ENCODE data around the gene PUS7. TPM values are rescaled to one million over a fixed set of nuclear protein-coding genes. Genes with fewer than 3 reads are reported as not detected.
"Not testable (repeated sequence)": the region's sequence is repeated elsewhere in the genome, so short reads cannot be mapped to it uniquely, and the experiment has no call there.

The PUS7 gene
- total RNA-seq, 1 donor from 2014 or later = 9.8 TPM

DNA sequence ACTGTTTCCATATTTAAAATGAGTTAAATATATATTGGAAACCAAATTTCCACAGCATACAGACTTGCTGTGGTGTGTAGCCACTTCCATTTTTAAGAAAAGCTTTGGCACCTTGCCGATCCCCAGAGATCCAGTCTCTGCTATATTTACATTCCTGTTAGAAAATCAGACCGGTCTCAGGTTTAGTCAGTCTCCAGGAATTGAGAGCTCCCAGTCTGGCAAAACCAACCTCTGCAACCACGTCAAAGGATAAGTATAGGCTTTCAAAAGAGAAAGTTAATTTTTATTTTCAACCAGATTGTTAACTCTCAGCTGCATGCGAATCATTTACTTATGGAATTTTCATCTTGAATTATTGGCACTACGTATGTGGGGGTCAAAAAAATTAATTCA lies 28.2 kb downstream of the PUS7 start:
- peak; percentile 48 for DNase-seq

DNA sequence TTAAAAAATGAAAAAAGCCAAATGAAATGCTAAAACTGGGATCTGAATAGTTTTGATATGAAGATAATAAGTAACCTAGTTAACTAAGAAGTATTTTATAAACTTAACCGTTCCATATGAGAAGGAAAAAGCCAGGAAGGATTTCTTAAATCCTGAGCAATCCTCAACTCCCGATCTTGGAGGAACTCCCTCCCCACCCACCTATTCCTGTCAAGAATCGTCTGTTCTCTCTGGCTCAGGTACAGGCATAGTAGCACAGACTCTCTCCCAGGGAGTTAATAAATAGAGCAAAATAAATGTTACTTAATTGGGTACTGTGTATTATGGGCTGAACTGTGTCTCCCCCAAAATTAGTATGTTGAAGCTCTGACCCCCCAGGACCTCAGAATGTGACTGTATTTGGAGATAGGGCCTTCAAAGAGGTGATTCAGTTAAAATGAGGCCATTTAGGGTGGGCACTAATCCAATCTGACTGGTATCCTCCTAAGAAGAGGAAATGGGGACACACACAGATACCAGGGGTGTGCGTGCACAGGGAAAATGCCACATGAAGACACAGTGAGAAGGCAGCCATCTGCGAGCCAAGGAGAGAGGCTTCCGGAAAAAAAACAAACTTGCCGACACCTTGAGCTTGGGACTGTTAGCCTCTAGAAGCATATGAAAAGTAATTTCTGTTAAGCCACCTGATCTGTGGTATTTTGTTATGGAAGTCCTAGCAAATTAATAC lies 28.7 kb downstream of the PUS7 start:
- no peak for DNase-seq

DNA sequence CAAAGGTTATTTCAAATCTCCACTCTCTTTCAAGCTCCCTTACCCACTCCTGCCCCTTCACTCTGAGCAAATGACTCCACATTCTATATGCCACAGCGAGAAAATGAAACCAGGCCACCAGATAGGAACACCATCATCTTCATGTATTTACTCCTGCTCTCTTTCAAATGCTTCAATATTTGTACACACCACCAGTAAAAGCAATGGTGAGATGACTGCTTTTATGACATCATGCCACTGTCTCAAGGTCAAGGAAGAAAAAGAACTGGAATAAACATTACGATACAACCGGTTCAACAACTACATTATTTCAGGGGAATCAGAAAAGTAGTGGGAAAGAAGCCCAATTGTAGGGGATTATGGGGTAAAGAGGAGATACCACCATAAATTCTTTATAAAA lies 32.7 kb downstream of the PUS7 start:
- DNase-seq = no peak

DNA sequence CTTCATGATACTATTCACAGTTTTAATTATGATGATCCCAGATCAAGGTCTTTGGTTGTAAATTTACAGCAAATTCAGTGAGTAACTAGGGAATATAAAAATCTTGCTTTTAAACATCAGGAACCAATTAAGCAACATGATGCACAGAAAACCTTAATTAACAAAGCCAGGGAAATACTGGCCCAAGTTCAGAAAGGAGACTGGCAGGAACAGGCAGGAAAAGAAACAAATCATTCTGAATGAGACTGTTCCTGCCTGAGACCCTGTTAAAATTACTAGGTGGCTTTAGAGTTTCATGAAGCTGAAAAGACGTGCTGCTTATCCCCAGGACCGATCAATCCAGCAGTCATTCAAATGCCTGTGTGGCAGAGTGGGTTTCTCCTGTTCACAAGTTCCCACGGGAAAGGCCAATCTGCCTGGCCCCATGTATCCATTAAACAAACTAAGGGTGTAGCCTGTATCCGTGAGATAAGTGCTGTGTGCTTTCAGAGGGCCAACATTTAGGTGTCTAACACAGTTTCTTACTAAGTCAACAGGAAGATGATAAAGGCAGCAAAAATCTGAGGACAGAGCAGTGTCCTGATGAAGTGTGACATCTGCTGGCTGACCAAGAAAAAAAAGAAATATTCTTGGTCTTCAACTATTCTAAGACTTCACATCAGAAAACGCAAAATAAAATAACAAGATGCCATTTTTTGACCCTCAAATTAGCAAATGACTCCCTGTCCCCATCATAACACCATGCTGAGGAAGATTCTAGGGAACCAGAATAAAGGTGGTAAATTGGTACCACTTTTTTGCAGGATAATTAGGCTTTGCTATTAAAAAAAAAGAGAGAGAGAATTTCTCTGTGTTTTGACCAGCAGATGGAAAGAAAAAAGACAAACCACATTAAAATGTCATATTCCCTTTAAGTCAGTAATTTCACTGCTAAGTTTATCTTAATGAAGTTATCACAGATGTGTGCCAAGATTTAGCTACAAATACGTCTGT lies 34.2 kb downstream of the PUS7 start:
- DNase-seq = peak; percentile 64

DNA sequence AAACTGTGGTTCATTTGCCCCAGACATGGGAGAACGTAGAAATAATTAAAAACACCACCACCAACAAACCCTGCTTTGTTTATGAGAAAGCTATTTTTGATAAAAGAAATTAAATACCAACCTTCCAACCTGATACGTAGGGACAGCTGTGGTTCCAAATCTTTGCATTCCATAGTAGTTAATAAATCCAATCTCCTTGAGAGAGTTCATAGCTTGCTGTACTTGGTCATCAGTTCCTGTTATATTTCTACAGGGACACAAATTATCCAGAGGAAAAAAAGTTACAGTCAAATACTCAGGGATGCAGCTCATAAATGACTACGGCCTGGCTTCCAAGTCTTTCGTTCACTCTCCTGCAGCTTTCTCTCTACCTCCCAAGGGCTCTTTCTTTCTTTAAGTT lies 41.1 kb downstream of the PUS7 start:
- DNase-seq = no peak

DNA sequence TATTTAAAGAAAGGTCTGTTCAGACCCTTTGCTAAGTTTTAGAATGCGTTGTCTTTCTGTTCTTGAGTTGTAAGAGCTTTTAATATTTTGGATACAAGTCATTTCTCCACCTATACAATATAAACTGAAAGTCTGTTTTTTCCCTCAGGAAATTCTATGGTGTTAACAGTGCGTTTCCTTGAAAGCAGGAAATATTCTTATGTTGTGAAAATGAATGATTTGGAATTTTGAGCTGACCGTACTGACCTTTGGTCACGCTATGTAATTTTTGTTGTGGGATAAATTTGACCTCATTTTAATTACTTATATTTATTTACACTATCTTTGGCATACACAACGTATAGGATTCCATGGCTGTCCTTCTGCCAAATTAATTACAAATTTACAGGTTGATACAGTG lies 43.5 kb downstream of the PUS7 start:
- no peak for DNase-seq

DNA sequence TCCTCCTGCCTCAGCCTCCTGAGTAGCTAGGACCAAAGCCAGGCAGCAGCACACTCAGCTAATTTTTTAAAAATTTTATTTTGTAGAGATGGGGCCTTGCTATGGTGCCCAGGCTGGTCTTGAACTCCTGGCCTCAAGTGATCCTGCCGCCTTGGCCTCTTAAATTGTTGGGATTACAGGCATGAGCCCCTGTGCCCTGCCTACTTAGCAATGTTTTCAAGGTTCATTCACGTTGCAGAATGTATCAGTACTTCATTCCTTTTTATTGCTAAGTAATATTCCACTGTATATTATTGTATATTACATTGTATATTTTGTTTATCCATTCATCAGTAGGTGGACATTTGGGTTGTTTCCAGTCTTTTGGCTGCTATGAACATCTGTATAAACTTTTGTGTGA lies 44.2 kb downstream of the PUS7 start:
- DNase-seq = no peak

DNA sequence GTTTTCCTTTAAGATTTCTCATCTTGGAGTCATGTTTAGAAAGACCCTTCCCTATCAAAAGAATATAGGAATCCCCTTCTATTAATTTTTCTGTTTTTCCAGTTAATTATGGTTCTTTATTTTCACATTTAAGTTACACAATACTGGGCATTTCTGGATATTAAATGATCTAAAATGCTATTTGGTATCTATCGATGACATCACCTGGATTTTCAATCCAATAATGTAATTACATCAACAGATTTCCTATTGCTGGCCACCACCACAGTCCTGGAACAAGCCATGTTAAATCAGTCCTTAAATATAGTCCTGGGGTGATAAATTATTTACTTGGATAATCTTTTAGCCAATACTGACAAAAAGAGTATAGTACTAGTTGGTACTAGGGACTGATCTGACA lies 48.0 kb downstream of the PUS7 start:
- no peak for DNase-seq

DNA sequence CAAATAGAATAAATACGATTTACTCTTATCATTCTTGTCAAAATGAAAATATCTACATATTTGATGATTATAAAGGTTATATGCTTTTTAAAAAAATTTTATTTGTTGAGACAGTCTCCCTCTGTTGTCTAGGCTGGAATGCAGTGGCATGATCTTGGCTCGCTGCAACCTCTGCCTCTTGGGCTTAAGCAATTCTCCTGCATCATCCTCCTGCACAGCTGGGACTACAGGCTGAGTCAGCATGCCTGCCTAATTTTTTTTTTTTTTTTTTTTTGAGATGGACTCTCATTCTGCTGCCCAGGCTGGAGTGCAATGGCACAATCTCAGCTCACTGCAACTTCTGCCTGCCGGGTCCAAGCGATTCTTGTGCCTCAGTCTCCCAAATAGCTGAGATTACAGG lies 48.9 kb downstream of the PUS7 start:
- peak; percentile 20 for DNase-seq

DNA sequence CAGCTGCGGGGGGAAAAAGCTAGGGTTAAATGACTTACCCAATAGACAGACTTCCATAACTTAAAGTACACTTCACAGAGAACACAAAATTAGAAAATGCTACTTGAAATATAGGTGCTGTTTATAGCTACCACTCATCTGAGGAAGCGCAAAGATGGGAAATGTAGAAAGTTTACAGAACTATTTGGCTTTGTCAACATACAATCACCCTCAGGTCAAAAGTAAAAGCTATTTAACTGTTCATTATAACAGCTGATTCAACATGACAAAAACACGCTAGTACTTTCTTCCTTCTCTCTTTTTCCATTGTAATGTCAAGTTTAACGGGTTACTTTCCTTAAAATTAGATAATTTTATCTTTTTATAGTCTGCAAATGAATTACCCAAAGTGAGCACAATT lies 51.2 kb downstream of the PUS7 start:
- DNase-seq = no peak

DNA sequence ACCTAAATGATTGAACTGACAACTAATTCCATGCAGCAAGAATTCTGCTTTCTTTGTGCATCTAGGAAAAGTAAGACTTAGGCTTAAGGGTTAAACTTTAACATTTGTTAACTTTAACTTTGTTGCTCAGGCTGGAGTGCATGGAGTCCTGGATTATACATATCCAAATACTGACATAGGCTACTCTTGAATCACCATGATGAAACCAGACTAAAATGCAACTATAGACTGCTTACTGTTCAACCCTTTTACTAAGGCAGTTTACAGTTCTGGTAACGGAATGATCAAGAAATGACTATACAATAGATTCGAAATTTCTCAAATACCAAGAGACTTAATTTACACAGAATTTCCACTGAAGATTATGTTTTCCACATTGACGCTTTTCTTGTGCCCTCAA lies 52.0 kb downstream of the PUS7 start:
- DNase-seq = no peak

DNA sequence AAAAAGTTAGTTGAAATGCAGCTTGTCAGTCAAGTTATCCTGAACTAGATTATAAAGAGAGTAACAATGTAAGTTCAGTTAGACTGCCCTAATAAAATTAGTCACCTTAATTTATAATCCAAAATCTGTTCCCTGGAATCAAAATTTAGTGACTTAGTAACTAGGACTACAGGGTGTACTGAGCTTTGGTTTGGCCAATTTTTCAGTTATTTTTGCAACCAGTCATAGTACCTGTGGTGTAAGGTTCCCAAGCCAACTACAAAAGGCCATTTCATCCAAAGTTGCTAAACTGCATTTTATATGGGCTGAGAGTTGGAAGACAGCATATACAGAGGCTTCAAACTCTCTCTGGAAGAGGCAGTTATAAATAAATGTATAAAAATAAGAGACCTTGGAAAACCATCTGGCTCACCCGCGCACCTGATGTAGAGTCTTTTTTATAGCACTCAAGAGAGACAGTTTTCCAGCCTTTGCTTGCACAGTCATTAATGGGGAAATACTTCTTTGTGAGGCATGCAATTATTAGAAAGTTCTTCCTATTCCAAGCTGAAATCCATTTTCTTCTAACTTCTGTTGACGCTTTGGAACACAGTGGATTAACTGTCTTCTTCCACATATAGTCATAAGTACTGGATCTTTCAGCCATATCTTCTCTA lies 59.2 kb downstream of the PUS7 start:
- DNase-seq = no peak

DNA sequence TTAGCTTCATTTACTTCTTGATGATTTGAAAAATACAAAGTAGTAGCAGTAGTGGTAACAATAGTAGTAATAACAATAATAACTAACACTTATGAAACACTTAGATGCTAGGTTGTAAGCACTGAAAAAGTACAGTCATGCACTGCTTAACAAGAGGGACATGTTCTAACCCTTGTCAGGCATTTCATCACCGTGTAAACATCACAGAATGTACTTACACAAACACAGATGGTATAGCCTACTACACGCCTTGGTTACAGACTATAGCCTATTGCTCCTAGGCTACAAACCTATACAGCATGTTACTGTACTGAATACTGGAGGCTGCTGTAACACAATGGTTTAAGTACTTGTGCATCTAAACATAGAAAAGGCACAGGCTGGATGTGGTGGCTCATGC lies 60.6 kb downstream of the PUS7 start:
- DNase-seq = peak; percentile 39

DNA sequence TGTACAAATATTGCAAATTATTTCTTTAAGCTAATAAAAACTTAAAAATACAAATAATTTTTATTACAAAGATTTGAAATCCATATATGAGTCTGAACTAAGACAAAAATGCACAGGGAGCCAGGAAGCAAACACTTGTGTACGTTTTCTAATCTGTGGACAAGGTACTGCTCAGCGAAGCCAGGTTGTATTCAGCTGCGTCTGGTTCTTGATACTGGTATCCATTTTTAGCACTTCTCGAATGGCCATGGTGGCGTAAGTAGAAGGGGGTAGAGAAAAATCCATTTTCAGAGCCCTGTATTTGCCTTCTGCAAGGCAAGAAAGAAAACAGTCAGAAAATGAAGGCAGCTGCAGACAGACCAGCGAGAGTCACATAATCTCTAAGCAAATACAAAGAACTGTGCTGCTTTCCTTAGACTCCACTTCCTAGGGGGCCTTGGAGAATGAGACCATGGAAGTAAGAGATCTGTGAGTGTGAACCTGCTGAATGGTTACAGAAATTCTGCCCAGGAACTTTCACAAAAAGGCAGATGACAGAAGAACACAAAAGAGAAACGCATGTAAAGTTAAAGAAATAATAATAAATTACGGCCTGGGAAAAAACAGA lies 64.3 kb downstream of the PUS7 start:
- DNase-seq = no peak

DNA sequence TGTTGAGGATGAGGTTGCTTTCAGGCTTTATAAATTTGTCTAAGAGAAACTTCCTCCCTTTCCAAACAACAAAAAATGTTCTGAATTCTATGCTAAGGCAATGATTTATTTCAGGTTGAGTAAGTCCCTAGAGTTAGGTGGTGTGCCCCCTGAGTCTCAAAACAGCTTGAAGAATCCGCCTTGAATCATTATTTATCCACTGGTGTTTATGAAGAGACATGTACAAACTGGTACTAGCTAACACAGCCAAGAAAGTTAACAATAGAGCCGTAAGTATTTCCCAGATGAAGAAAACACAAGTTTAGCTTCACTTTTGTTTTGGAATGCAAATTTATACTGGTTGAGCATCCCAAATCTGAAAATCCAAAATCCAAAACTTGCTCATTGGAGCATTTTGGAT lies 67.2 kb downstream of the PUS7 start:
- DNase-seq = peak; percentile 42

DNA sequence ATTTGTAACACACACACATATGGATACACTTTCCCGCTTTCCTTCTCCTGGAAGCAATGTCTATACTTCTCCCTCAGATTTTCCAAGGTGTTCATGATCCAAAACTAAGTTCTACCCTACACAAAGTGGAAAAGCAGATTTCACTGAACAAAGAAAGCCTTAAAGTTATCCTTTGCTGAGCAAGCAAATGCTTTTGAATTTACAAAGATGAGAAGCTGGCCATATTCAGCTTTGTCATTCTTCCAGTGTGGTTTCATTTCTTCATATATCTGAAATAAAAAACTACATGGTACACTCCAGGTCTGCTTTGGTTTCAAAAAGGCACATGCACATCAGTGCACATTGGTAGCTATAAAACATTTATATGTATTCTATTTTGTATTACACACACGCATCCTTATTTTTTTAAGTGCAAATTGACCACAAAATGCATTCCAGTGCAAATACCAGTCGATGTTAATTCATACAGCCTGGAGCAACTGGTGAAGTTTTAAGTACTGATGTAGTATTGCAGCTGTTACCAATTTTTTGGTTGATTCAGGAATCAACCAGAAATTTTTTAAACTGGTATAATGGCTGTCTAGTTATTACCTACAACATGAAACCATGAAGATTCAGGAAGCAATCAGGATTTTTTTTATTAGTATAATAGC lies 67.8 kb downstream of the PUS7 start:
- peak; percentile 66 for DNase-seq

DNA sequence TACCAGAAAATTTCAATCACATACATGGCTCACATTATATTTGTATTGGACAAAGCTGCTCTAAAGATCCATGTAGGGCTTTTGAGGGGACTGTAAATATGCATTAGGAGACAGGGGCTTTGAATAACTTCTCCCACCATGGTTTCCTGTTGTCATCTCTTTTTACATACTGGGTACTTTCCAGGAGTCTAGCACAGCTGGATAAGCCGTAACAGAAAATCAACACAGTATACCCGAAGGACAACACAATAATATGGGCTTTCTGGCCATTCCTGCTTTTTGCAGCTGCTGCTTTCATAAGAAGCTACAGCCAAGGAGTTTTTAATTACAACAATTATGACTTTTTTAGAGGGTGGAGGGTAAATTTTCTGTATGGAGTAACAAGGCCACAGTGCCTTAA lies 70.0 kb downstream of the PUS7 start:
- peak; percentile 93 for DNase-seq

DNA sequence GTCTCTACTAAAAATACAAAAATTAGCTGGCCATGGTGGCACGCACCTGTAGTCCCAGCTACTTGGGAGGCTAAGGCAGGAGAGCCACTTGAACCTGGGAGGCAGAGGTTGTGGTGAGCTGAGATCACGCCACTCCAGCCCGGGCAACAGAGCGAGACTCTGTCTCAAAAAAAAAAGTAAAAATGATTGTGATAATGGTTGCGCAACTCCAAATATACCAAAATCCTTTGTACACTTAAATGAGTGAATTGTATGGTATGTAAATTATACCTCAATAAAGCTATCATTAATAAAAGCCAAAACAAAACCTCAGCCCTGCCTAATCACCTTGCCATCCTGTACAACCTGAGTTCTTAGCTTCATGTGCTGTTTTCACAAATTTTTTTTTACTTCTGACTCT lies 71.2 kb downstream of the PUS7 start:
- not testable (repeated sequence) for DNase-seq

DNA sequence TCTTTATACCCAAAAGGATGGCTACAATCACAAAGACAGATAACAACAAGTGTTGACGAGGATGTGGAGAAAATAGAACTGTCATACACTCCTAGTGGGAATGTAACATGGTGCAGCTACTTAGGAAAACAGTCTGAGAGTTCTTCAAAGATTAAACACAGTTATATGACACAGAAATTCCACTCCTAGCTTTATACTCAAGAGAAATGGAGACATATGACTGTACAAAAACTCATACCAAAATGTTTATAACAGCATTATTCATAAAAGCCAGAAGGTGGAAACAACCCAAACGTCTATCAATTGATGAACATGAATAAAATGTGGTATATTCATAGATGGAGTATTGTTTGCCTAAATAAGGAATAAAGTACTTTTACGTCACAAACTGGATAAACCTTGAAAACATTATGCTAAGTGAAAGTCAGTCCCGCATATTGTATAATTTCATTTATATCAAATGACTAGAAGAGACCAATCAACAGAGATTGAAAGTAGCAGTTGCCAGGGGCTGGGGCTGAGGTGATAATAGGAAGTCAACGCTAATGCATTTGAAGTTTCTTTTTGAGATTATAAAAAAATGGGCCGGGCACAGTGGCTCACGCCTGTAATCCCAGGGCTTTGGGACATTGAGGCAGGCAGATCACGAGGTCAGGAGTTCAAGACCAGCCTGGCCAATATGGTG lies 71.8 kb downstream of the PUS7 start:
- DNase-seq = no peak

DNA sequence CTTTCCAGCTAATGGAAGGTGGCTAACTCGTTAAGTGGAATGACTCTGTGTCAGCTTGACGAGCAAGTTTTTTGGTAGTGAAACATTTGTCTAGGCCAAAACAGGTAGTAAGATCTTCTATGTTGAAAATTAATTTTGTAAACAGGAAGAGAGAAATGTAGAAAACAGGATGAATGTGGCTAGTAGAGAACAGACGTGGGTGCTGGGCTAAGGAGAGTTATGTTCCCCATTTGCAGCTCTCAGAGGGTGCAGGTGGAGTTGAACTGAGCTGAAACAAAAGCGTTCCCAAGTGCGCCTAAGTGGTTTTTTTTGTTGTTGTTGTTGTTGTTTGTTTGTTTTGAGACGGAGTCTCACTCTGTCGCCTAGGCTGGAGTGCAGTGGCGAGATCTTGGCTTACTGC lies 73.9 kb downstream of the PUS7 start:
- no peak for DNase-seq

DNA sequence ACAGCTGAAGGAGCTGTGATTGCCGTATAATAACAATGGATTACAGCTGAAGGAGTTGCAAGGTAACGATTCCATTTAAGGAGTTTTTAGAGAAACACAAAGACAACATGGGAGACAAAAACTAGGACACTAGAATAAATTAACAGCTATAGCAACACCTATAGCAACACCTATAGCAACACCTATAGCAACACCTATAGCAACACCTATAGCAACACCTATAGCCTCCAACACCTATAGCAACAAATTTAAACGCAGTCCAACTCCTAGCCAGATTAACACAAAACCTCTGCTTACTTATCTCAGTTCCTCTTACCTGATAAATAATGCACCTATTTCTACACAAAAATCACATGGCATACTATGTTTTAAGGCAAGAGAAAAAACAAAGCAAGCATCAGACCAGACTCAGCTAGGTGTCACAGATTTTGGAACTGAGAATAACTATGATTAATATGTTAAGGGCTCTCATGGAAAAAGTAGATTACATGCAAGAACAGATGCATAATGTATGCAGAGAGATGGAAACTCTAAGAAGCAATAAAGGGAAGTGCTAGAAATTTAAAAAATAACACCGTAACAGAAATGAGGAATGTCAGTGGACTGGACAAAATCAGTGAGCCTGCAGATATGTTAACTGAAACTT lies 77.6 kb downstream of the PUS7 start:
- DNase-seq = no peak

All from tongue (tissue), 2 donors.